HG03280 (cell line): ENCODE measurements around the gene SECTM1.
"Not testable (repeated sequence)": the region's sequence is repeated elsewhere in the genome, so short reads cannot be mapped to it uniquely, and the experiment has no call there.

Experiments used
- ATAC-seq: cut with Tn5 transposase; IDR thresholded peaks from one replicate; pipeline ENCODE4 v1.9.1; 2021; ENCODE audit warnings: mild to moderate bottlenecking, moderate library complexity; ENCODE audit not compliant: unreplicated experiment

Gene SECTM1

DNA sequence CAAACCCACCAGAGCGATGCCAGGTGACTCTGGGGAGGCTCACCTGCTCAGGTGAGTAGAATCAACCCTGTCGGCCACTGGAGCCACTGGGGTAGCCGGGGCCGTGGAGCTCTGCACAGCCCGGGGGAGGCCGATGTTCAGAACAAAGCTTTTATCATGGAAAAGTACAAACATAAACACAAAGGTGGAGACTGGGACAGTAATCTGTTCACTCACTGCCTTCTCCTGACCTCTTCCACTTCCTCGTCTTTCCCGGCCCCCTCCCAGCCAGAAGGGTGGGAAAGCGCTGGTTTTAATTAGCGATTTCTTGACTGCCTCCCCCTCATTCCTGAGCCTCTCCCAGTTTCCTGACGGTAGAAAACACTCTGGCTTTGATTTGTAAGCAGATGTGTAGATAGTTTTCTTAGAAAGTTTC, 15.7 kb upstream of the SECTM1 start:
- ATAC-seq = no peak

DNA sequence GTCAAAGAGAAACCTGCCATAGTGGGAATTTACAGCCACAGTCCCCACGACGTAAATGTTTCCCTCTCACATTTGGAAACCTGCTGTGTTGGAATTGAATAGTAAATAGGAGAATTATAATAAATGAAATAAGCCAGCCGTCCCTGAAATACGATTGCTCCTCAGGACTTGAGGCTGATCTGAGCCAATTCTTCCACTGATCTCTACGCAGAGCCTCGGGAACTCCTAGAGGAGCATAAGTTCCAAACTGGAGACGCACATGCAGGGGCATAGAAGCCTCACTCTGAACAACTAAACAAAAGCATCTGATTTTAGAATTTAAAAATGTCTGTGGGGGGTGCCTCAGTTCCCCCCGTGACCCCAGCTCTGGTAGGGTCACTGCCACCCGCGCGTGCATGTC, 15.3 kb upstream of the SECTM1 start:
- no peak for ATAC-seq

DNA sequence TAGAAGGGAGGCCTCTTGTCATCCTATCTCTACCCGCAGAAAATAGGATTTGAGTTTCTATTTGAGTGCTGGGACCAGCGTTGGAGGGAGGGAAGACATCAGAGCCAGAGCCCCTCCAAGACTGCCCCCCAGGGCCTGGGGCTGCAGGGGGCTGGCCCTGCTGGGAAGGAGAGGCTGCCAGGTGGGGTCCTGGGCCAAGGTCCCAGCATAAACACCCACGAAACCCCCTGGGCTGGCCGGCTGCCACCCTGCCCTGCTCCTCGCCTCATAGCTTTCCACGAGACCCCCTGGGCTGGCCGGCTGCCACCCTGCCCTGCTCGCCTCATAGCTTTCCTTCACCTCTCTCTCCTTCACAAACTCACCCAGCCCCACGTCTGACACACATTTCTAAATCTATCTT, 14.9 kb upstream of the SECTM1 start:
- ATAC-seq = no peak

DNA sequence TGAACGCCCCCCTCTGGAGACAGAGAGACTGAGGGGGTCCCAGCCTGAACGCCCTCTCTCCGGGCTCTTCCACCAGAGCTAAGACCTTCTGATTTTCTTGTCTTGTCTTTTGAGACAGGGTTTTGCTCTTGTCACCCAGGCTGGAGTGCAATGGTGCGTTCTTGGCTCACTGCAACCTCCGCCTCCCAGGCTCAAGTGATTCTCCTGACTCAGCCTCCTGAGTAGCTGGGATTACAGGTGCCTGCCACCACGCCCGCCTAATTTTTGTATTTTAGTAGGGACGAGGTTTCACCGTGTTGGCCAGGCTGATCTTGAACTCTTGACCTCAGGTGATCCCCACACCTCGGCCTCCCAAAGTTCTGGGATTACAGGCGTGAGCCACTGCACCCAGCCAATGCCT, 14.4 kb upstream of the SECTM1 start:
- not testable (repeated sequence) for ATAC-seq

DNA sequence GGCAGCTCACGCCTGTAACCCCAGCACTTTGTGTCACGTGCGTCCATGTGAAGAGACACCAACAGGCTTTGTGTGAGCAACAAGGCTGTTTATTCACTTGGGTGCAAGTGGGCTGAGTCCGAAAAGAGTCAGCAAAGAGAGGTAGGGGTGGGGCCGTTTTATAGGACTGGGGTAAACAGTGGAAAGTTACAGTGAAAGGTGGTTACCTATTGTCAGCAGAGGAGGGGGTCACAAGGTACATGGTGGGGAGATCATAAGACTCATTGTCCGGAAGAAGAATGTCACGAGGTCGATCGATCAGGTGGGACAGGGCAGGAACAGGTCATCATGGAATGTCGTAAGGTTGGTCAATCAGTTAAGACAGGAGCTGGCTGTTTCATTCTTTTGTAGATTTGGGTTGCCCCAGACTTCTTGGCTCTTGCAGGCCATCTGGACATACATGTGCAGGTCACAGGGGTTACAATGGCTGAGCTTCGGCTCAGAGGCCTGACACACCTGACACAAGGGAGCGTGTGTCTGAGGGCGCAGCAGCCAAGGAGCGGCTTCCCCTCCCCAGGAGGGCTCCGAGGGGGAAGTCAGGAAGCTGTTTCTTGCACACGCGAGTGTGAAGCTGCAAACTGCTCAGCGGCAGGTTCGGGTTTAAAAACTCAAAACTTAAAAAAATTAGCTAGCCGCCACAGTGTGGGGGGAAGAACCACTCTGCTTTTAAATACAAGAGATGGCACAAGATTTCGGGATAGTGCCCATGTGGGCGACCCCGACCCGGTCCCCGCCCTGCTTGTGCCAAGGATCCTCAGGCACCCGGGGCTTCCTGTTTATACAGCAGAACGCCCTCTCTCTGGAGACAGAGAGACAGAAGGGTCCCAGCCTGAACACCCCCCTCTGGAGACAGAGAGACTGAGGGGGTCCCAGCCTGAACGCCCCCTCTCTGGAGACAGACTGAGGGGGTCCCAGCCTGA, 13.1 kb upstream of the SECTM1 start:
- ATAC-seq = no peak

DNA sequence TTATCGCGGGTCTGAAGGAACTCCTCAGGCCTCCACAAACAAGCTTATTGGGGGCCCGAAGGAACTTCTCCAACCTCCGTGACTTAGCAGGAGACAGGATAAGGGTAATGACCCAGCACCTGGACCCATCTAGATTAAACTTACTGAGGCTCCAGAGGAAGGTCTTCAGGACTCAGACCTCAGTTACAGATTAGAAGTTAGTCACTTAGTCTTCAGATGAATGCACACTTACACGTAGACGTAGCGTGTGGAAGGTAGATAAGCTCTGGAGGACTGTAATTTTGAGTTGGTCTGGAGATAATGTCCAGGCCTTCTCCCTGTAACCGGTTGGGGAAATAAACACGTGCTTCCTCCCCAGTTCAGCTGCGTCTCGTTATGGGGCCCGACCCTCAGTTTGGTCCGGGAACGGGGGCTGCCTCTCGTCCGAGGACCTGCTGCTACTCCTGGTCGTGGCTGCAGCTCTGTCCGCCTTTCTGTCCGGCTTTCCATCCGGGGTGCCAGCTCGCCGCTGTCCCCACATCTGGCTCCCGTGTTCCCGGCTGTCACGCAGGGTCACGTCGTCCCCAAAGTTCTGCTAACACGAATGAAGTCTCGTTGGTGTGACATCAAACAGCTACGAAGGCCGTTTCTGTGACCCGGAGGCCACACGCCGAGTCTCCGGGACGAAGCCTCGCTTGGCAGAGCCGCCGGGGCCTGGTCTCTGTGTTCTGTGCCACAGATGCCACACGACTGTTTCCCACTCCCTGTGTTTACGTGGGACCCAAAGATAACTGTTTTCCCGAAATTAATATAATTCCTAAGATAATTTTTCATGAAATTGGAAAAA, 11.8 kb upstream of the SECTM1 start:
- ATAC-seq = no peak

DNA sequence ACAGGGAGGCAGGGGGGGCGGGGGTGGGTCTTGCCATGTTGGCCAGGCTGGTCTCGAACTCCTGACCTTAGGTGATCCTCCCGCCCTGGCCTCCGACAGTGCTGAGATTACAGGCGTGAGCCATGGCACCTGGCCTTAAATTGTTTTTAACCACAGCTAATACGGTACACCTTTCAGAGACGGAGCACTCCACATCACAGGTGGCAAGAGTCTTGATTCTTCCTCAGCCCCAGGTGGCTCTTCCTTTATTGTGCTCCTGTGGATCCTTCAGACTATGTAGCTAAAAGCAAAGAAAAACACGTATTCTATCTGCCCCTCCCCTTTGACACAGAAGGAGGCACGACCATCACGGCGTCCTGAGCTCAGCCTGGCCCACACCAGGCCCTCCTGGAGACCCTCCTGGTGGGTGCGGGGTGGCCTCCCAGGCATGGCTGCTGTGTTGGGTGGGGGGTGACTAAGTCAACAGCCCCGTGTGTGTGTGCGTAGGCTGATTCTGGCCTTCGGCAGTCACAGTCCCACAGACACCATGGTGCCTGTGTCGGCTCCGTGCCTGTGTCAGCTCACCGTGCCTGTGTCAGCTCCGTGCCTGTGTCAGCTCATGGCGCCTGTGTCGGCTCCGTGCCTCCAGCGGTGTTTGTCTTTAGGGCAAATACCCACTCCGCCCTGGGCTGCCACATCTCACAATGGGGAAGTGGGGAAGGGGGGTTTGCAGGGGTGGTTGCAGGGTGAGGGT, 10.8 kb upstream of the SECTM1 start:
- ATAC-seq = no peak

DNA sequence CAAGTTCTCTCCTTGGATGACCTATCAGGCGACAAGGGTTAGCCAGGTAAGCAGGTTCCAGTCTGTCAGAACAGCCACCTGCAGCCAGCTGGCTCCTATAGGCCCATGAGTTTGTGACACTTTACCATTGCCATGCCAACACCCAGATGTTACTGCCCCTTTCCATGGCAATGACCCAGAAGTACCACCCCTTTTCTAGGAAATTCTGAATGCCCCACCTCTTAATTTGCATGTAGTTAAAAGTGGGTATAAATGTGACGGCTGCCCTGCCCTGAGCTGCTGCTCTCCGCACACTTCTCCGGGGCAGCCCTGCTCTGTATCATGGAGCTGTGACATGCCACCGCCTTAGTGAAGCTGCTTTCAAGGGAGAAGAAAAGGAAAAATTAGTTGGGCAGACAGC, 10.0 kb upstream of the SECTM1 start:
- ATAC-seq = no peak

DNA sequence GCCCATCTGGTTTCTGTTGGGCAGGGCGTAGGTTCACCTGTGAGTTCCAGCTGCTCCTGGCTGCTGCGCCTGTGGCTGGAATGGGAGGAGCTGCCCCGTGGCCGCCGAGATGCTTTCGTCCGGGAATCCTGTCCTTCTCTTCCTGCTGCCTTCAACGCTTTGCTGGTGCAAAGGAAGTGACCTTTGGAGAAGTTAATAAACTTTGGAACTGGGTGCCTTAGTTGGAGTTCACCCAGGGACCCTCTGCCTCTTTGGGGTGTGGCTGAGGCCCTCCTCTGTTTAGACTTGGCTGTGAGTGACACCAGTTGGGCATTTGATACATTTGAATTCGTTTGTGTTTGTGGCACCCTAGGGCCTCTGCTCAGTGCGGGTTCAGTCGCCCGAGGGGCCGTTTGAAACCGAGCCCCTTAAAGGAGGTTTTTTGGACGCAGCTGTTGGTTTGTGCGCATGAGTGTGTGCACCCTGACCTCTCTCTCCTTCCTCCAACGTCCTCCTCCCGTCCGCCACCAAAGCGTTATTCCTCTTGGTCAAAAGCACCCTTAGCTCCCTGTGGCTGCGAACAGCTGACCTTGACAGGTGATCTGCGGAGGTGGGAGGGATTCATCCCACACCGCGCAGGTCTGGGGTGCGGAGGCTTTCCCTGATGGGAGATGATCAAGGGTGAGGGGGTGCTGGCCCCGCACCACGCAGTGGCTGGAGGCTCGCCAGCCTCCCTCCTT, 9.0 kb upstream of the SECTM1 start:
- ATAC-seq = no peak

DNA sequence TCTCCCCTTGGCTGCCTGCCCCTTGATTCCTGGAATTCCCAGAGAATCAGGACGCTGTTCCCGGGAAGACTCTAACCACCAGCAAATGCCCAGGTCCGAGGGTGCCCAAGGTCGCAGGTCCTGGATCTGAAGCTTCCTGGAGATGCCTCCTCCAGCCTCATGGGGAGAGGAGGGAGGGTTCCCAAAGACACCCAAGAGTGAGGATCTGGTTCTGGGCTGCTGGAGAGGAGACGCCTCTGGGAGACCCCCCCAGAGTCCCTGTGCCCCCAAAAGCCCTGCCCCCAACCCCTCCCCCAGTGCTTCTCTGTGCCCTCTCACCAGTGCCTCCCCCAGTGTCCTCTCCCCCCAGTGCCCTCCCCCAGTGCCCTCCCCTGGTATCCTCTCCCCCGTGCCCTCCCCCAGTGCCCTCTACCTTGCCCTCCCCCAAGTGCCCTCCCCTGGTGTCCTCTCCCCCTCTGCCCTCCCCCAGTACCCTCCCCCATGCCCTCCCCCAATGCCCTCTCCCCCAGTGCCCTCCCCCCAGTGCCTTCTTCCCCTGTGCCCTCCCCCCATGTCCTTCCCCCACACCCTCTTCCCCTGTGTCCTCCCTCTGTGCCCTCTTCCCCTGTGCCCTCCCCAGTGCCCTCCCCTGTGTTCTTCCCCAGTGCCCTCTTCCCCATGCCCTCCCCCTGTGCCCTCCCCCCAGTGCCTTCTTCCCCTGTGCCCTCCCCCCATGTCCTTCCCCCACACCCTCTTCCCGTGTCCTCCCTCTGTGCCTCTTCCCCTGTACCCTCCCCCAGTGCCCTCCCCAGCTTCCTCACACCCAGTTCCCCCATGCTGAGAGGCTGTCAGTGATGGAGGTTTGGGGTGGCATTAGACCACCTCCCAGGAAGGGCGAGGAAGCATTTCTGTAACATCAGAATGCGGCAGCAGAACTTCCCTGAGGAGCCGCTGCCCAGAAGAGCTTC, 6.3 kb upstream of the SECTM1 start:
- ATAC-seq = no peak

DNA sequence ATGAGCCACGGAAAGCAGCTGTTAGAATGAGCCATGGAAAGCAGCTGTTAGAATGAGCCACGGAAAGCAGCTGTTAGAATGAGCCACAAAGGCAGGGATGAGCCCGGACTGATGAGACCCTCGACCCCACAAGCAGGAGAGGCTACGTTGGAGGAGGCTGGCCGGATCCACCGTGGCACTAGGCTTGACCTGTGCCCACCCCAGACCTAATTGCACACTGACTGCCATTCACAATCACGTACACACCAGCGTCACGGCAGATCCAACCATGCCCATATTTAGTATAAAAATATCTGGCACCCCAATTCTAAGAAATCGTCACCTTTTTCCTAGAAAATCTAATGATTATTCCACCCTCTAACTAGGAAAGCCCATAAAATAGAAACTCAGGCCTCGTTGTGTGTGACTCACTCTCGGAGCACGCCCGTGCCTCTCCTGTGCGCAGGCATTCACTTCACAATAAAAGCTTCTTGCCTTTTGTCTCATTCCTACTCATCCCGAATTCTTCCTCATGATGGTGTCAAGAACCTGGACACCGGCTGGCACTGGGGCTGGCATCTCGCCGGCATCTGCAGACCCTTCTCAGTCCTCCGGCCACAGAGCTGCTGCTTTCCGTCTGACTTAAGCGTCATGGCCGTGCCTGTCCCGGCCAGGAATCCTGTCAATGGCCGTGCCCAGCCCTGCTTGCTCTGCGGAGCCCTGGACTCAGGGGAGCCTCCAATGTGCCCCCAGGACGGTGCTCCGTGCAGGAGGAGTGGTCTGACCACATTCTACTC, 5.5 kb upstream of the SECTM1 start:
- no peak for ATAC-seq

DNA sequence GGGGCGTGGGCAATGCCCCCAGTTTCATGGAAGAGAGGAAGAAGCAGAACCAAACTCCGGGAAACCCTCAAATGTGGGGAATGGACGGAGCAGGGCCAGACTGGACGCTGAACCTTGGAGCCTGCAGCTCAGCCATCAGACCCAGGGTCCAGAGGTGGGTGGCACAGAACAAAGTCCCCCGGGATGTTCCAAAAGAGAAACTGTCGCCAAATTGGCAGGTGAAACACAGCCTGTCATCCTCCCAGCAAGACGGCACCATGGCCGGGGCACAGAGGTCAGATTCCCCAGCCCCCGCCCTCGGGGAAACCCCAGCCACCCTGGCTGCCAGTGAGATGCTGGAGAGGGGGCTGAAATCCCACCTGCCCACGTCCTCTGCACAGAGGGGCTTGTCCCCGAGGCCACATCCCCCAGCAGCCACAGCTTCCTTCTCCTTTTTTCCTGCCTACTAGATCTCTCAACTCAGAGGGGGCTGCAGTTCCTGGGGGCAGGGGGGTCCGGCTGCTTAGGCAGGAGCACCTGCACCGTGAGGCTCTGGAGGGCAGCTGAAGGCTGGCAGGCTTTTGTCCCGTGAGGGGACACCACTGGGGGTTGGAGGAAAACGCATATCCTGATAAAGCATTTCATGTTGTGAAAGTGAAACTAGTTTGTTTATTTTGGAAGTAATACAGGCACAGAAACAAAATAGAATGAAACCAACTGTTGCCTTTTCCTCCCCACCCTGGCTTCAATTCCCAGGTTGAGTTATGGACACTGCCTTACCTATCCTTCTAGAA, 1.2 kb upstream of the SECTM1 start:
- no peak for ATAC-seq

DNA sequence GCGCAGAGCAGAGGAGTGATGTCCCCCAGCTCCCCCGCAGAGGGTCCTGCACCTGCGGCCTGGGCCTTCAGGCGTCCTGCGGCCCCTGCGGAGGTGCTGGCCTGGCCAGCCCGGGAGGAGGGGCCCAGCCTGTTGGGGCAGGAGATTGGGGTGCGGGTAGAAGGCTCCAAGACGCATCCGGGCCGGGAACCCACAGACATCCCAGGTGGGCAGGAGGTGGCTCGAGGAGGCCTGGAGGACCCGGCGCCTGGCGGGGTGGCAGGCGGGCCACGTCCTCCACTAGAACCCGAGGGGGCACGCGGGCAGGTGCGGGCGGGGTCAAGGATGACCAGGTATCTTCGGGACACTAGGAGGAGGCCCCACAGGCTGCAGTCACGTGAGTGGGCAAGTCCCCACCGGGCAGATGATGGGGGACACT, 647 bp upstream of the SECTM1 start:
- ATAC-seq = no peak

DNA sequence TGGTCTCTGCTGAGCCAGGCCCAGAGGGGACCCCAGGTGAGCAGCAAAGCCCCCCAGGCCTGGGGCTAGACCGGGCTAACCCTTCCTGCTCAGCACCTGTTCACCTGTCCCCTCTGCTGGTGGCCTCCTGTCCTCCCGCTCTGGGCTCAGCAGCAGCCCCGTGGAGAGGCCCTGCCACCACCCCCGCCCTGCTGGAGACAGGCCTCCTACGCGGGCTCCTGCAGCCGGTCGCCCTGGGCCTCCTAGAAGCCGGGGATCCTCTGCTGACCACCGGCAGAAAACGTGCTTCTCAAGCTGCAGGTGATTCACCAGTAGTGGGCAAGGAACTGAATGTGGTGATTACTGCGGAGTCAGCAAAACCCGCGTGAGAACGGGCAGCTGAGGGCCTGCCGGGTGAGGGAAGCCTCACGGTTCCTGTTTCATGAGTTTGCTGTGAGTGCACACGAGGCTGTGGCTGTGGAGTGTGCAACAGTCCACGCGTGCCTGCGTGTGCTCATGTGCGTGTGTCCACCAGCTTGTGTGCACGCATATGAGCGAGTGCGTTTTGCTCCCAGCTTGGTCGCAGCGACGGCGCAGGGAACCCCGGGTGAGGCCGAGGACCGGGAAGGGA, 792 bp downstream of the SECTM1 start:
- ATAC-seq = no peak

DNA sequence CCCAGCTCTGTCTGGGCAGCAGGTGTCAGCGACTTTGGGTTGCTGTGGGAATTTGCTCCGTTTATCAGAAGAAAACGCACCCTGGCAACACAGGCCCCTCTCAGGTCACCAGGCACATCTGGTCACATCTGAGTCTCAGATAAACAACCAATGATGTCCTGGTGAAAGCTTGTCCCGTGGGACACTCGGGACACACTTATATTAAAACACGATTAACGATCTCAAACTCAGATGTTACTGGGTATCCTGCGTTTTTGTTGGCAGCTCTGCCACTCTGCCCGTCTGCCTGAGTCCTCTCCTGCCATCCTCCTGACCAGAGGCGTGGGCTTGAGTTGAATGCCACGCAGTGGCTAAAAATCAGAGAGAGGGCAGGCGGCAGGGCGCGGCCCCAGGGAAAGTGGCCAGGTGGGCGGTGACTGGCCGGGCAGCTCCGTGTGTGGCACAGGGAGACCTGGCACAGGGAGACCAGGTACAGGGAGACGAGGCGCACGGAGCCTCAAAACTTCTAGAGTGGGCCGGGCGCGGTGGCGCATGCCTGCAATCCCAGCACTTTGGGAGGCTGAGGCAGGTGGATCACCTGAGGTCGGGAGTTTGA, 2.1 kb downstream of the SECTM1 start:
- ATAC-seq = no peak

DNA sequence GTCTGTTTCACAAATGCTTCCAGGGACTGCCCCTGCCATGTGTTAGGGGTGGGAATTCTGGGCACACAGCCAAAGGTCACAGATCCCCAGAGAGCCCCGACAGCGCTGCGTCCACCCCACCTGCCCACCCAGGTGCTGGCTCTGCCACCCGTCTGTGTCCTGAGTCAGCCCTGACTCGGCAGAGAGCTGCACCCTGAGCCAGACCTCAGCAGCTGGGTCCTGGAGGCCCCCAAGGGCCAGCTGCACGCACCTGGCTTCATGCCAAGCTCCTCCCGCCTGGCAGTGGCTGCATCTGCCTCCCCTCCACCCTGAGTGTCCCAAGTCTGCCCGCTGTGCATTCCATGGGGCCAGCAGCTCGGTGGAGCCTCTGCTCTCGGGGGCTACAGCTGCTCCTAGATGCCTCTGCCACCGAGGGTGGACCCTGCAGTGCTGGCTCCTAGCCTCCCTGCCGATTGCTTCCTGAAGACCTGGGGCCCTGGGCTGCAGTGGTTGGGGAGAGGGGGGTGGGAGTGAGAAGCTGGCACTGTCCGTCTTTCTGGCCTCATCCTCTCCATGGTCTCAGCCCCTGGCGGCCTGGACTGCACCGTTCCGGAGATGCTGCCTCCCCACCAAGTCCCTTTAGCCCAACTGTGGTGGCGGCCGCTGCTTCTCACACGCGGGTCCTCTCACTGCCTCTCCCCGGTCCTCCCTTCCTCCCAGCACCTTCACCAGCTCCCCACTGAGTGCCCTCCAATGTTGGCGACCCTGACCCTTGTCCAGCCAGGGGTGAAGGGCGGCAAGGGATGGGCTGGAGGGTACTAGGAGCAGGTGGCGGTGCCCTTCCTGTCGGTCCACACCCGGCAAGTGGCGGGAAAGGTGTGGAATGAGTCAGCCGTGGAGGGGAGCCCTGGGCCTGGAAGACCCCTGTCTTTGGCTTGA, 3.0 kb downstream of the SECTM1 start:
- ATAC-seq = no peak
